ENCODE data around the gene CEACAM5.
"Not testable (repeated sequence)": the region's sequence is repeated elsewhere in the genome, so short reads cannot be mapped to it uniquely, and the experiment has no call there.

The CEACAM5 gene

GRCh38 chr19:41700381-41701195 is 7.8 kb upstream of the CEACAM5 start:
- no peak for DNase-seq (ENCODE audit: low spot score)

- peak; percentile 6 for DNase-seq (ENCODE audit: low spot score)
Observed at GRCh38 chr19:41701401-41702075, 6.9 kb upstream of the CEACAM5 start.

GRCh38 chr19:41702171-41702651 is 6.2 kb upstream of the CEACAM5 start:
- DNase-seq (ENCODE audit: low spot score), result no peak

- DNase-seq (ENCODE audit: low spot score), result no peak
Observed at GRCh38 chr19:41703602-41704293, 4.7 kb upstream of the CEACAM5 start.

- DNase-seq (ENCODE audit: low spot score), result no peak
Observed at GRCh38 chr19:41705393-41706174, 2.8 kb upstream of the CEACAM5 start.

- DNase-seq (ENCODE audit: low spot score), result peak; percentile 64
Observed at GRCh38 chr19:41706741-41707501, 1.5 kb upstream of the CEACAM5 start.

- no peak for DNase-seq (ENCODE audit: low spot score)
Observed at GRCh38 chr19:41707502-41707812, 969 bp upstream of the CEACAM5 start.

- no peak for DNase-seq (ENCODE audit: low spot score)
Observed at GRCh38 chr19:41707871-41708371, 505 bp upstream of the CEACAM5 start.

GRCh38 chr19:41709516-41709915 is 1.1 kb downstream of the CEACAM5 start:
- DNase-seq (ENCODE audit: low spot score), result not testable (repeated sequence)

GRCh38 chr19:41709951-41710645 is 1.7 kb downstream of the CEACAM5 start:
- no peak for DNase-seq (ENCODE audit: low spot score)

- DNase-seq (ENCODE audit: low spot score), result no peak
Observed at GRCh38 chr19:41711376-41712261, 3.2 kb downstream of the CEACAM5 start.

- no peak for DNase-seq (ENCODE audit: low spot score)
Observed at GRCh38 chr19:41714598-41714997, 6.2 kb downstream of the CEACAM5 start.

GRCh38 chr19:41718761-41719160 is 10.3 kb downstream of the CEACAM5 start:
- no peak for DNase-seq (ENCODE audit: low spot score)

- DNase-seq (ENCODE audit: low spot score), result no peak
Observed at GRCh38 chr19:41720103-41720502, 11.7 kb downstream of the CEACAM5 start.

- no peak for DNase-seq (ENCODE audit: low spot score)
Observed at GRCh38 chr19:41726493-41726892, 18.1 kb downstream of the CEACAM5 start.

- DNase-seq (ENCODE audit: low spot score), result no peak
Observed at GRCh38 chr19:41734156-41734555, 25.7 kb downstream of the CEACAM5 start.

- DNase-seq (ENCODE audit: low spot score), result no peak
Observed at GRCh38 chr19:41734585-41734984, 26.2 kb downstream of the CEACAM5 start.

- no peak for DNase-seq (ENCODE audit: low spot score)
Observed at GRCh38 chr19:41735071-41735600, 26.7 kb downstream of the CEACAM5 start.

GRCh38 chr19:41739361-41739760 is 30.9 kb downstream of the CEACAM5 start:
- DNase-seq (ENCODE audit: low spot score), result no peak
